Fibroblast of lung (primary cell): ENCODE measurements around the gene REXO2. TPM values are rescaled to one million over a fixed set of nuclear protein-coding genes. Genes with fewer than 3 reads are reported as not detected.

Experiments used
- DNase-seq, 2 donors: peaks; one replicate each; pipeline versions ENCODE4 v3.0.0 to v3.0.0-alpha.2; 2010; ENCODE audit warnings: low read depth in 2 of 2
- H2AFZ ChIP-seq: 2 replicates; pipeline ENCODE4 v1.5.1; 2012; ENCODE audit warnings: low read length, control low read depth, inconsistent platforms
- H3K27ac ChIP-seq: 2 replicates; pipeline ENCODE4 v1.5.1; 2011; ENCODE audit warnings: low read length, control low read depth; ENCODE audit not compliant: insufficient read depth
- H3K27me3 ChIP-seq: 2 replicates; pipeline ENCODE4 v1.5.1; 2011; ENCODE audit warnings: mild to moderate bottlenecking, low read length; ENCODE audit not compliant: control insufficient read depth, insufficient read depth
- H3K36me3 ChIP-seq: 2 replicates; pipeline ENCODE4 v1.5.1; 2011; ENCODE audit warnings: low read length; ENCODE audit not compliant: control insufficient read depth, insufficient read depth
- H3K4me1 ChIP-seq: 2 replicates; pipeline ENCODE4 v1.5.1; 2011; ENCODE audit warnings: low read length; ENCODE audit not compliant: control insufficient read depth, insufficient read depth; ENCODE audit errors: extremely low read depth
- H3K4me2 ChIP-seq: 2 replicates; pipeline ENCODE4 v1.5.1; 2011; ENCODE audit warnings: low read length, control low read depth; ENCODE audit not compliant: insufficient read depth; ENCODE audit errors: extremely low read depth
- H3K4me3 ChIP-seq, 4 experiments: fragments of 200-600 bp in 1 of 4; sonication (generic) in 1 of 4; replicated peaks in 1 of 4; 2 replicates each; pipeline ENCODE4 v1.5.1; 2011 to 2016; ENCODE audit warnings: low read length in 4 of 4, low read depth in 3 of 4, mild to moderate bottlenecking in 3 of 4, control low read depth in 2 of 4, inconsistent platforms in 1 of 4, mixed read lengths in 1 of 4; ENCODE audit not compliant: insufficient read depth in 1 of 4; ENCODE audit errors: control extremely low read depth in 1 of 4
- H3K79me2 ChIP-seq: 2 replicates; pipeline ENCODE4 v1.5.1; 2012; ENCODE audit warnings: mild to moderate bottlenecking, low read length, inconsistent platforms; ENCODE audit not compliant: control insufficient read depth, insufficient read depth
- H3K9ac ChIP-seq: 2 replicates; pipeline ENCODE4 v1.5.1; 2011; ENCODE audit warnings: mild to moderate bottlenecking, low read length, control low read depth; ENCODE audit not compliant: insufficient read depth
- H3K9me3 ChIP-seq: 2 replicates; pipeline ENCODE4 v1.5.1; 2012; ENCODE audit warnings: low read depth, low read length; ENCODE audit not compliant: control insufficient read depth, insufficient read depth
- H4K20me1 ChIP-seq: 2 replicates; pipeline ENCODE4 v1.5.1; 2011; ENCODE audit warnings: low read length; ENCODE audit not compliant: control insufficient read depth, insufficient read depth; ENCODE audit errors: extremely low read depth
- EZH2 ChIP-seq: IDR thresholded peaks from 2 replicates; pipeline ENCODE4 v1.5.1; 2012; ENCODE audit warnings: low read length, control low read depth, mild to moderate bottlenecking; ENCODE audit errors: missing control alignments
- polyA plus RNA-seq, 2 donors: library from polyadenylated mRNA; depleted of rRNA in 1 of 2; stranded (reverse) in 1 of 2; unstranded in 1 of 2; fragments of >200 nt; gene quantifications; 2 replicates each; pipeline ENCODE4 v1.2.1, GENCODE V29; 2011 to 2012; ENCODE audit warnings: missing spikeins in 1 of 2
- total RNA-seq: library from RNA; depleted of rRNA; stranded (reverse); fragments of >200 nt; gene quantifications from 2 replicates; pipeline ENCODE4 v1.2.1, GENCODE V29; 2014
- TF ChIP-seq, protein P1 (sequence below), 2 donors: IDR thresholded peaks in 1 of 2; conservative IDR thresholded peaks in 1 of 2; 1 replicate in 1 of 2; 2 replicates in 1 of 2; pipeline ENCODE4 v1.5.1; 2011 to 2012; ENCODE audit warnings: low read length in 2 of 2, control low read depth in 1 of 2, inconsistent platforms in 1 of 2, low read depth in 1 of 2, mild to moderate bottlenecking in 1 of 2

Gene REXO2
- total and polyA plus RNA-seq, 2 donors (not counting 1 experiment from before 2014, with no cell fraction given), result 234 to 372 TPM

DNA sequence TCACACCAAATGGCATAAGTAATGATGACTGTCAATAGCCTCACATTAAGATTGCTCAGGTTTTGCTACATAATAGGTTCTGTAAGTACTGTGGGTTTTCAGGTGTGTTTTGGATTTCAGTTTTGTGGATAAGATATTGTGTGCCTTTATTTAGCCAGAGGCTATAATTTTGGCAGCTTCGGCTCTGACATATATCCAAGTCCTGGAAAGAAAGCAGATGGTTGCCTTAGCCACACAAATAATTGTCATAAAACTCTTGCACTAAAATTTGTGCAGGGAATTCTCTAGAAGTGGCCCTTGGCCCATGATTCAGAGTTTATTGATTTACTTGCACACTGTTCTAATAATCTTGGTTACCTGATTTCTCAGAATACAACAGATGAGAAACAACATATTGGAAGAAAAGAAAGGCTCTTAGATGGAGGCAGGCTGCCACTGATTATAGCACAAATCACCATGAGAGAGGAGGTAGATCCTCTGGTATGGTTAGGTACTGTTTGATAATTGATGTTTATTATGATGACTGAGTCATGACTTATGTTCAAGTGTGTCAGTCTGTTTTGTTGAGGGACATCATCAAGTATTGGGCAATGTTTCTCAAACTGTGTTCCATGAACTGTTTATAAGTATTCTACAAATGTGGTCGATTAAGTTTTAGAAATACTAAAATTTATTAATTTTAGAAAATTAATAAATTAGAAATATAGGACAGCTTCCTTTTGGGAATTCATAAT is 9.6 kb downstream of the REXO2 start:
- TF ChIP-seq EZH2, result no peak
- TF ChIP-seq, protein P1, sequence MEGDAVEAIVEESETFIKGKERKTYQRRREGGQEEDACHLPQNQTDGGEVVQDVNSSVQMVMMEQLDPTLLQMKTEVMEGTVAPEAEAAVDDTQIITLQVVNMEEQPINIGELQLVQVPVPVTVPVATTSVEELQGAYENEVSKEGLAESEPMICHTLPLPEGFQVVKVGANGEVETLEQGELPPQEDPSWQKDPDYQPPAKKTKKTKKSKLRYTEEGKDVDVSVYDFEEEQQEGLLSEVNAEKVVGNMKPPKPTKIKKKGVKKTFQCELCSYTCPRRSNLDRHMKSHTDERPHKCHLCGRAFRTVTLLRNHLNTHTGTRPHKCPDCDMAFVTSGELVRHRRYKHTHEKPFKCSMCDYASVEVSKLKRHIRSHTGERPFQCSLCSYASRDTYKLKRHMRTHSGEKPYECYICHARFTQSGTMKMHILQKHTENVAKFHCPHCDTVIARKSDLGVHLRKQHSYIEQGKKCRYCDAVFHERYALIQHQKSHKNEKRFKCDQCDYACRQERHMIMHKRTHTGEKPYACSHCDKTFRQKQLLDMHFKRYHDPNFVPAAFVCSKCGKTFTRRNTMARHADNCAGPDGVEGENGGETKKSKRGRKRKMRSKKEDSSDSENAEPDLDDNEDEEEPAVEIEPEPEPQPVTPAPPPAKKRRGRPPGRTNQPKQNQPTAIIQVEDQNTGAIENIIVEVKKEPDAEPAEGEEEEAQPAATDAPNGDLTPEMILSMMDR (conservative IDR thresholded peaks at IDR 0.05 in 1 of 2, IDR thresholded peaks at IDR 0.05 in 1 of 2; ENCODE audit: low read depth in 1 of 2, low read length in 2 of 2), result no peak
- DNase-seq, result peak in 1 of 2 donors; percentile 33
- H4K20me1 ChIP-seq, result peaks cover 1% of the 10 kb centered on the region
- H3K79me2 ChIP-seq, result peaks cover 26% of the 10 kb centered on the region
- no peak overlapping the region for H3K27ac ChIP-seq
- no peaks in the 10 kb centered on the region for H3K9me3 ChIP-seq
- no peaks in the 10 kb centered on the region for H3K27me3 ChIP-seq
- no peak overlapping the region for H3K9ac ChIP-seq
- no peak overlapping the region for H3K4me2 ChIP-seq
- no peak overlapping the region for H3K4me3 ChIP-seq
- no peak overlapping the region for H2AFZ ChIP-seq
- H3K36me3 ChIP-seq, result peaks cover 11% of the 10 kb centered on the region
- H3K4me1 ChIP-seq, result peaks cover 11% of the 10 kb centered on the region

DNA sequence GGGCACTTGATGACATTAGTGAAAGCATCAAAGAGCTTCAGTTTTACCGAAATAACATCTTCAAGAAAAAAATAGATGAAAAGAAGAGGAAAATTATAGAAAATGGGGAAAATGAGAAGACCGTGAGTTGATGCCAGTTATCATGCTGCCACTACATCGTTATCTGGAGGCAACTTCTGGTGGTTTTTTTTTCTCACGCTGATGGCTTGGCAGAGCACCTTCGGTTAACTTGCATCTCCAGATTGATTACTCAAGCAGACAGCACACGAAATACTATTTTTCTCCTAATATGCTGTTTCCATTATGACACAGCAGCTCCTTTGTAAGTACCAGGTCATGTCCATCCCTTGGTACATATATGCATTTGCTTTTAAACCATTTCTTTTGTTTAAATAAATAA is 10.6 kb downstream of the REXO2 start:
- Histone ChIP-seq H3K27me3 (no peaks in the 10 kb centered on the region), H3K4me2 (no peak overlapping the region), H3K4me1 (peaks cover 11% of the 10 kb centered on the region), H3K27ac (no peak overlapping the region), H3K9ac (no peak overlapping the region), H3K9me3 (no peaks in the 10 kb centered on the region), H4K20me1 (peaks cover 1% of the 10 kb centered on the region), H2AFZ (no peak overlapping the region), H3K79me2 (peaks cover 16% of the 10 kb centered on the region), H3K36me3 (peaks cover 8% of the 10 kb centered on the region), H3K4me3 (no peak overlapping the region)
- DNase-seq, result peak in 1 of 2 donors; percentile 14
- TF ChIP-seq, protein P1 (conservative IDR thresholded peaks at IDR 0.05 in 1 of 2, IDR thresholded peaks at IDR 0.05 in 1 of 2; ENCODE audit: low read depth in 1 of 2, low read length in 2 of 2), result no peak
- no peak for TF ChIP-seq EZH2

DNA sequence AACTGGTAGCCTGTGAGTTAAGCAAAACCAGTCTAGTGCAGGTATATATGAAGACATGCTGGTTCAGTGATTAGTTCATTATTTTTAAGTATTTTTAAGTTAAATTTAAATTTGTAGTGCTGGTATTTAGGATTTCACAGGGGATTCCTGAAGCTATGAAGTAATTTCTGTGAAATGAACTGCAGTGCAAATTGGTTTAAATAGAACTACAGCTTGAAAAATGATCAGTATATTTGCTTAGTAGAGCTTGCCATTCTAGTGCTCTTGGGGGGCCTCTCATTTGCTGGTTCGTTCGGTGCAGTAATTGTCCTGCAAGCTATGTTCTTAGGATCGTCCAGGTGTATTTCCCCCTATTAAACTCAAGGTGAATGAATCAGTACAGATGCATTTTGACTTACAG is 13.1 kb downstream of the REXO2 start:
- H2AFZ ChIP-seq, result no peak overlapping the region
- TF ChIP-seq EZH2, result no peak
- TF ChIP-seq, protein P1 (conservative IDR thresholded peaks at IDR 0.05 in 1 of 2, IDR thresholded peaks at IDR 0.05 in 1 of 2; ENCODE audit: low read depth in 1 of 2, low read length in 2 of 2), result no peak
- no peaks in the 10 kb centered on the region for H3K27me3 ChIP-seq
- H3K9me3 ChIP-seq, result no peaks in the 10 kb centered on the region
- H3K4me3 ChIP-seq, result no peak overlapping the region
- peaks cover 10% of the 10 kb centered on the region for H3K4me1 ChIP-seq
- H3K9ac ChIP-seq, result no peak overlapping the region
- peaks cover 1% of the 10 kb centered on the region for H4K20me1 ChIP-seq
- DNase-seq, result no peak
- H3K79me2 ChIP-seq, result peaks cover 2% of the 10 kb centered on the region
- no peak overlapping the region for H3K27ac ChIP-seq
- no peak overlapping the region for H3K4me2 ChIP-seq
- H3K36me3 ChIP-seq, result peaks cover 6% of the 10 kb centered on the region
